LHCN-M2 (cell line): ENCODE results near the gene CDADC1. TPM values are rescaled to one million over a fixed set of nuclear protein-coding genes. Genes with fewer than 3 reads are reported as not detected.
"Not testable (repeated sequence)": the region's sequence is repeated elsewhere in the genome, so short reads cannot be mapped to it uniquely, and the experiment has no call there.

Experiments used
- DNase-seq: peaks from one replicate; pipeline ENCODE4 v3.0.0-alpha.2; 2012; ENCODE audit warnings: low read depth
- total RNA-seq: library from RNA; depleted of rRNA; stranded (reverse); fragments of >200 nt; gene quantifications from 2 replicates; pipeline ENCODE4 v1.2.3, GENCODE V29; 2014

Gene CDADC1
- total RNA-seq, 1 experiment from 2014 or later = 2.6 TPM

- DNase-seq = no peak
Observed at GRCh38 chr13:49238621-49239020, 9.1 kb upstream of the CDADC1 start.

GRCh38 chr13:49240017-49240416, 7.7 kb upstream of the CDADC1 start:
- DNase-seq = peak; percentile 37

DNA sequence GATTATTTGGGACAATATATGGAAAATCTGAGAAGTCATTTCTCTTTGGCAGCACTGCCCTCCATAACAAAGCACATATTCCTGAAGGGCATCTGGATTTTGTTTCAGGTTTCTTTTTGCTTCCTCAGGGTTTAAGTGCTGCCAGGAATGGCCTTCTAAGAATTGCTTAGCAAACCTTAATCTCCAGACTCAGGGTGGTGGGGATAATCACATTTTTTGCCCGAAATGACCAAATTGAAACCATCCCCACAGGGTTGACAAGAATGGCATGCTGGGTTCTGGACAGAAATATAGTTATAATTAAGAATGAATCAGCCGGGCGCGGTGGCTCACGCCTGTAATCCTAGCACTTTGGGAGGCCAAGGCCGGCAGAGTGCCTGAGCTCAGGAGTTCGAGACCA, 6.4 kb upstream of the CDADC1 start:
- DNase-seq = no peak

- DNase-seq = no peak
Observed at GRCh38 chr13:49245101-49245500, 2.6 kb upstream of the CDADC1 start.

- DNase-seq = no peak
Observed at GRCh38 chr13:49246850-49247642, 679 bp upstream of the CDADC1 start.

GRCh38 chr13:49248622-49249002, 887 bp downstream of the CDADC1 start:
- DNase-seq = peak; percentile 10

DNA sequence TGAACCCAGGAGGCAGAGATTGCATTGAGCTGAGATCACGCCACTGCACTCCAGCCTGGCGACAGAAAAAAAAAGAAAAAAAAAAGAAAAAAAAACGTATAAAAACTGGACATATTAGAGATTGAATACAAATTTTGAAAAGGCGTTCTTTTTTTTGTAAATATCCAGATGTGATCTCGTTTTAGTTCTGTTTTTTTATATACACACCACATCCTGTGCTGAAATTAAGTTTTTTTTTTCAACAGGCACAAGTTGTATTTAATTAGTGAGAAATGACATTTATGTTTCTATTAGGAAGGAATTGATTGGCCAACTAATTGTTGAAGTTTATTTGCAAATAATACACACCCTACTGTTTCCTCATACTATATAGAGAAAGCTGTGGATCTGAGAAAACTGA, 3.6 kb downstream of the CDADC1 start:
- DNase-seq = no peak

DNA sequence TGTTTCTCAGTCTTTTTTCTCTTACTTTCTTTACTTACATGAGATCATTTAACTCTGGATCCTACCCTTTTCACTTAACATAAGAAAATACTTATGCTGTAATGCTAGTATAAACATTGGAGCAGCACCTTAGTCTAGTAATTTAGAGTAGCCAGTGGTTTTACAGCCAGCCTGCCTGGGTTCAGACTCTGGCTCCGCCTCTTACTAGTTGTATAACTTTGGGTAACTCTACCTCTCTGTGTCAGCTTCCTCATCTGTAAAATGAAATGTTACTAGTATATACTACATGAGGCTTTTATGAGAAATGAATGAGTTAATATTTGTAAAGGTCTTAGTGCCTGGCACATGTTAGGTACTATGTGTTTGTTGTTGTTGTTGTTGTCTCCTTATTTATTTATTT, 5.6 kb downstream of the CDADC1 start:
- no peak for DNase-seq

- no peak for DNase-seq
Observed at GRCh38 chr13:49254007-49254406, 6.3 kb downstream of the CDADC1 start.

DNA sequence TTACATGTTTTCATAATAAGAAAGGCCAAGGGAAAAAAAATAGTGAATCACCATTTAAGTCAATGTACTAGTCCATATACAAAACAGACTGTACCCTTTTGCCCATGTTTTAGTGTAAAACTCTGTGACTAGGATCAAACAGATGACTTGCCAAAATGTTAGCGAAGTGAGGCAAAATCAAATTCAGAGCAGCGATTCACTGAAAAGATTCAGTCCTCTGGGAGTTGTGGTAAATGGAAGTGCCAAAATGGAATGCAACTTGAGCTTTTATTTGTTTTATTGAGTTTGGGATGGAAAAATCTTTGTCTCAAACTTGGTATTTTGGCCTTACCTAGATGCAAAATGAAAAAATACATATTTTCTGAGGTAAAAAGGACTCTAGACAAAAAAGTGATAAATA, 9.1 kb downstream of the CDADC1 start:
- peak; percentile 56 for DNase-seq

DNA sequence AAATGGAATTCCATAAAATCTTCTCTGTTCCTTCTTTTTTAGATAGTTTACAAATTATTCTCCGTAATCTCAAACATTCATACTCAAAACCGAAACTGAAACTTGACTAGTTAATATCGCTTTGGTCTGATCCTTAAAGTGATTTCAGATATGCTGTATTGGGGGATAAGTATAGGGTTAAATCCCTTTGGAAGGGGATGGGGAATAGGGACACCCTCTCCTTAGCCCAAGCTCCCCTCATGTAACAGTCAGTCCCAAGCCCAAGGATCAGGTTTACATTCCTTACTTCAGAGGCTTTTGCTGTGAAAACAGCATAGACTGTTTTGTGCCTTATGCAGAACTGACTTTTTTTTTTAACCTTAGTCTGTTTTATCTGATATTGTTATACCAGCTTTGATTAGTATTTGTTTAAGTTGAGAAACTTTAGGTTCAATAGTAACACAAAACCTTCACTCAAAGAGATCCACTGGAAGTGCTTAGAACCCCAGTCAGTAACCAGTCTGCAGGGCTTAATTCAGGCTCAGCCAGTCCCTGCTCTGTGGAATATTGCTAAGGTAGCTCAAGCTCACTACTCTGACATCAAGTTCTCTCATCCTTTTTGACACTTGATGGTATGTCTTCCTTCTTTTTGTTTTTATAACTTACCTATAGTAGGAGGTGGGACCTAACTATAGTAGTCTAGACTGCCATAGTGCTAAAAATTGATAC, 10.5 kb downstream of the CDADC1 start:
- DNase-seq = no peak

- no peak for DNase-seq
Observed at GRCh38 chr13:49259586-49259985, 11.9 kb downstream of the CDADC1 start.

DNA sequence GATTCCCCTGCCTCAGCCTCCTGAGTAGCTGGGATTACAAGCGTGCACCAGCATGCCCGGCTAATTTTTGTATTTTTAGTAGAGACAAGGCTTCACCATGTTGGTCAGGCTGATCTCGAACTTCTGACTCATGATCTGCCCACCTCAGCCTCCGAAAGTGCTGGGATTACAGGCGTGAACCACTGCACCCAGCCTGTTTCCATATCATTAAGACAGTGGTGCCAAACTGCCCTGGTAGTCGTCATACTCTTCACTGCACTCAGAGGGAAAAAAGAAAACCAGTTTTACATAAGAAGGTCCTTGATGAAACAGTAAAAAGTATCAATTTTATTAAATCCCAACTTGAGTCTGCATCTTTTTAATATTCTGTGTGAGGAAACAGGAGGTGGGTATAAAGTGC, 14.9 kb downstream of the CDADC1 start:
- DNase-seq = no peak

DNA sequence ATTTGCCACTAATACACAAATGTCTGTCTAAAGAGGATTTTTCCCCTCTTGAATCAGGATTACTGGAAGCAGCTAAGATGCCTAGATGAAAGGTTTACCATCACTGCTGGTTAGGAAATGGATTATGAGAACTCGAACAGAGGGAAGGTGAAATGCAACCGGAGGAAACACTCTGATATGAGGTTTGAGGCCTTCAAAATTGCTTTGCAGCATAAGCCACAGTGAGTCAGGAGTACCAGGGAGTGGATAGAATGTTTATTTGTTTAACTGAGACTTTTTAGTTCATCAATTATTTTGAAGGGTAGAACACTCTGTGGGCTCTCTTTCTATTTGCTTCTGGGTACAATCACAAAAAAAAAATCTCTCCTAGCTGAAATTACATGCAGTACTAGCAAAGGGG, 18.1 kb downstream of the CDADC1 start:
- peak; percentile 41 for DNase-seq

- DNase-seq = no peak
Observed at GRCh38 chr13:49271264-49271663, 23.5 kb downstream of the CDADC1 start.

GRCh38 chr13:49272296-49272695, 24.6 kb downstream of the CDADC1 start:
- DNase-seq = no peak

DNA sequence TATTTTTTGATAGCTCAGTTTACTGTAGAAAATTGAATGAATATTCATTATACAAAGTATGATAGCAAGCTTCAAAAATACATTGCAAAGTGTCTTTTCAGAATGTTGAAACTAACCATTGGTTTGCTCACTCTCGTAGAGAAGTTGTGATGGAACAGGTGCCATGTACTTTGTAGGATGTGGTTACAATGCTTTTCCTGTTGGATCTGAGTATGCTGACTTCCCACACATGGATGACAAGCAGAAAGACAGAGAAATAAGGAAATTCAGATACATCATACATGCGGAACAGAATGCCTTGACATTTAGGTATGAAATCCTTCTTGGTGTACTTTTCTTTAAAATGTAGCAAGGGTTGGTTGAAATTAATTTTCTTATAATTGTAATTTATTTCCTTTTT, 30.5 kb downstream of the CDADC1 start:
- DNase-seq = no peak

DNA sequence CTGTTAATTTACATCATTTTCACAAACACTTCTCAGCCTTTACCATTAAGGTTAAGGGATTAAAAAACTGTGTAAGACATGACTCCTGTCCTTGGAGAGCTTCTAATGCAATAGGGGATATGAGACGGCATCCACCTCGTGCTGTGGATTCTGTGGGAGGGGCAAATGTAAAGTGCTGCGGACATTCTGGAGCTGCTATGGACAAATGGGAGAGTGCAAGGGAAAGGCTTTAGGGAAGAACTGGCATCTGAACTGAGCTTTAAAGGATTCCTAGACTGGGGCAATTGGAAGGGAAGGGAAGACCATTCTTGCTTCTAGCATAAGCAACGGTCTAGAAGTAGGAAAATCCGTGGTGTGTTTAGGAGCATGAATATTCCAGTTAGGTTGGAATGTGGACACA, 31.4 kb downstream of the CDADC1 start:
- DNase-seq = no peak

DNA sequence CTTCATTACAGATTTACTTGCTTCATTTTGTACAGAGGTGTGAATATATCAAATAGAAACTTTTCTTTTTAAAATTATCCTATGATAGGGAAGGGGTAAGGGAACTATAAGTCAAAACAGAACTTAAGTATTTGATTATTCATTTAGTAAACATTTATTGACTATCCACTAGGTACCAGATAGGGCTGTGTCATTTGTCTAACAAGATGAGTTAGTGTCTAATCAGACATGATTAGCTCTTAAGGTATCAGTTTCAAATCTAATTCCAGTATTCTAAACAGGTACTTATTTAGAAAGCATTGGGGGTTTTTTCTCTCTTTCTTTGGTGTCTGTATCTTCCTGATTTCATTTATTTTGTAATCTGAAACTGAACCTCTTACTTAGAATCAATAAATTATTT, 32.2 kb downstream of the CDADC1 start:
- DNase-seq = no peak

- no peak for DNase-seq
Observed at GRCh38 chr13:49287995-49288394, 40.3 kb downstream of the CDADC1 start.

DNA sequence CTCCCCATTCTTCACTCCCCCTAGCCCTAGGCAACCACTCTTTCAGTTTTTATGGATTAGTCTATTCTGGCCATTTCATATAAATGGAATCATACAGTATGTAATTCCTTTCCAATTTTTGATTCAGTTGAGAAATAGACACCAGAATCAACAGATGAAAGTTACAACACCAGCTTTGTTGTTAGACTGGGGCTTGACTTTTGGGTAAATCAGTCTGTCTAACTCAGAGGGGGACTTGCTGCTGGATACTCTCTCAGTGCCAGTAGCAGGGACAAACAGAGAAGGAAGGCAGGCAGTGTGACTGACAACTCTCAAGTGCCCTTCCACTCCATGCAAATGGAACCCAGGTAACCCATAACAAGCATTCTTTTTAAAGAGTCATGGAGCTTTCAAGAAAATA, 40.7 kb downstream of the CDADC1 start:
- DNase-seq = no peak

DNA sequence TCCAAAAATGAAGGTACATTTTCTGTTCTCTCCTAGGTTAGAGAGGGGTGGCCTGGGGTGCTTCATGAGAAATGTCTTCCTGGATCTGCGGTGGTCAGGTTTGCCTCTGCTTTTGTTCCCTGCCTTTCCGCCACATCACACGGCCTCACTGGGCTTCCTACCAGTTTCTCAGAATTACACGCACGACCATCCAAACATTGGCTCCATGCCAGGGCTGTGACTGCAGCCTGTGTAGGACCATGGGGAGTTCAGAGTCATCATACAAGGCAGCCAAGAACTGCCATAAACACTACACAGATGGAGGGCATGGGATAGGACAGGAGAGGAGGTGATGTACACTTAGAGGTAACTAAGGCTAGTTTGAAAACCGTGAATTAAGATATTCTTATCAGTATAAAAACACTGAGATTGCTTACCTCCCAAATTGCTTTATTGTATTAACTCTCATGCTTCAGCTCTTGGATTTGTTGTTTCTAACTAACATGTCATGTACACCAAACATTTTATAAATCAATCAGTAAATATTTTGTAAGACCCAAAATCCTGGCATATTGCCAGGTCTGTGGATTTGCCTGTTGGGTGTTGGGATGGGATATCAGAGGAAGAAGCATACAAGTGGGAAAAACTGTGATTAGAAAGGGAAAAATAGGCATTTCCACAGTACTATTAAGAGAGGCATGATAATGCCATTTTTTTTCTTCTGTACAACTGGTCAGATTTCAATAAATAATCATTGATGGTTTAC, 45.2 kb downstream of the CDADC1 start:
- DNase-seq = peak; percentile 40

GRCh38 chr13:49294723-49295122, 47.0 kb downstream of the CDADC1 start:
- not testable (repeated sequence) for DNase-seq
